Glutamatergic neuron (in vitro differentiated cells): ENCODE results near the gene PIK3R5. TPM values are rescaled to one million over a fixed set of nuclear protein-coding genes. Genes with fewer than 3 reads are reported as not detected.

Source experiments
- DNase-seq: peaks from one replicate; pipeline ENCODE4 v3.0.0; 2022
- H3K27ac Mint-ChIP-seq: one replicate; pipeline ENCODE4 v1.8.0; 2020; ENCODE audit warnings: mild to moderate bottlenecking, mixed read lengths, inconsistent platforms; ENCODE audit not compliant: unreplicated experiment
- H3K27me3 Mint-ChIP-seq: one replicate; pipeline ENCODE4 v1.8.0; 2020; ENCODE audit warnings: mild to moderate bottlenecking, moderate library complexity, mixed read lengths, inconsistent platforms; ENCODE audit not compliant: unreplicated experiment
- H3K36me3 Mint-ChIP-seq: one replicate; pipeline ENCODE4 v1.8.0; 2020; ENCODE audit warnings: mild to moderate bottlenecking, mixed read lengths, inconsistent platforms; ENCODE audit not compliant: unreplicated experiment
- H3K4me1 Mint-ChIP-seq: one replicate; pipeline ENCODE4 v1.8.0; 2020; ENCODE audit warnings: mild to moderate bottlenecking, low read depth, mixed read lengths, inconsistent platforms; ENCODE audit not compliant: unreplicated experiment
- H3K4me3 Mint-ChIP-seq: one replicate; pipeline ENCODE4 v1.8.0; 2020; ENCODE audit warnings: mild to moderate bottlenecking, mixed read lengths, inconsistent platforms; ENCODE audit not compliant: unreplicated experiment
- H3K9me3 Mint-ChIP-seq: one replicate; pipeline ENCODE4 v1.8.0; 2020; ENCODE audit warnings: mild to moderate bottlenecking, moderate library complexity, mixed read lengths, inconsistent platforms; ENCODE audit not compliant: unreplicated experiment
- CTCF ChIP-seq: fragments of 200-600 bp; sonication (generic); IDR thresholded peaks from one replicate; pipeline ENCODE4 v1.5.0; 2021; ENCODE audit not compliant: partially characterized antibody, unreplicated experiment
- total RNA-seq: library from RNA; stranded (reverse); fragmentation: NEBNext Ultra II Directional; extraction: Animal tissue kit (Norgen Biotek cat#: 25700); gene quantifications from one replicate; pipeline ENCODE4 v1.2.1, GENCODE V29; 2021; ENCODE audit not compliant: unreplicated experiment

PIK3R5 gene
- total RNA-seq, 1 donor from 2014 or later: not detected

DNA sequence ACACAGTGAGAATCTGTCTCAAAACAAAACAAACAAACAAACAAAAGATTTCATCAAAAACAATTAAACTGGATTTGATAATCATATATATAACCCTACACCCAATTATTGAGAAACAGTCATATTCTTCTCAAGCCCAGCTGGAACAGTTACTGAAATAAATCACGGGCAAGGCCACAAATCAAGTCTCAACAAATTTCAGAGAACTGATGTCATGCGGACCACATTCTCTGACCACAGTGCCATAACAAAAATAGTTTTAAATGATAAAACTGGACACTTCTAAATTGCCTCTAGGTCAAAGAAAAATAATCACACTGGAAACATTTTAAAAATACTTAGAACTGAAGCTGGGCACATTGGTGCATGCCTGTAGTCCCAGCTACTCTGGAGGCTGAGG is 15.9 kb upstream of the PIK3R5 start:
- H3K27me3 Mint-ChIP-seq: no peaks in the 10 kb centered on the region
- DNase-seq: no peak
- TF ChIP-seq CTCF: no peak
- H3K36me3 Mint-ChIP-seq: no peaks in the 10 kb centered on the region
- H3K4me1 Mint-ChIP-seq: no peaks in the 10 kb centered on the region
- H3K4me3 Mint-ChIP-seq: no peak overlapping the region
- peaks cover 3% of the 10 kb centered on the region for H3K9me3 Mint-ChIP-seq
- no peak overlapping the region for H3K27ac Mint-ChIP-seq

- TF ChIP-seq CTCF: no peak
- no peak for DNase-seq
- Mint-ChIP-seq H3K4me3 (no peak overlapping the region), H3K27ac (no peak overlapping the region), H3K9me3 (peaks cover 1% of the 10 kb centered on the region), H3K4me1 (no peaks in the 10 kb centered on the region), H3K36me3 (no peaks in the 10 kb centered on the region), H3K27me3 (peaks cover 2% of the 10 kb centered on the region)
These were observed 14.2 kb upstream of the PIK3R5 start for GRCh38 chr17:8979715-8980114.

GRCh38 chr17:8976638-8977037 is 11.1 kb upstream of the PIK3R5 start:
- Mint-ChIP-seq H3K9me3 (peaks cover 1% of the 10 kb centered on the region), H3K4me3 (no peak overlapping the region), H3K4me1 (no peaks in the 10 kb centered on the region), H3K27ac (no peak overlapping the region), H3K36me3 (peaks cover 8% of the 10 kb centered on the region), H3K27me3 (peaks cover 2% of the 10 kb centered on the region)
- TF ChIP-seq CTCF: no peak
- no peak for DNase-seq

DNA sequence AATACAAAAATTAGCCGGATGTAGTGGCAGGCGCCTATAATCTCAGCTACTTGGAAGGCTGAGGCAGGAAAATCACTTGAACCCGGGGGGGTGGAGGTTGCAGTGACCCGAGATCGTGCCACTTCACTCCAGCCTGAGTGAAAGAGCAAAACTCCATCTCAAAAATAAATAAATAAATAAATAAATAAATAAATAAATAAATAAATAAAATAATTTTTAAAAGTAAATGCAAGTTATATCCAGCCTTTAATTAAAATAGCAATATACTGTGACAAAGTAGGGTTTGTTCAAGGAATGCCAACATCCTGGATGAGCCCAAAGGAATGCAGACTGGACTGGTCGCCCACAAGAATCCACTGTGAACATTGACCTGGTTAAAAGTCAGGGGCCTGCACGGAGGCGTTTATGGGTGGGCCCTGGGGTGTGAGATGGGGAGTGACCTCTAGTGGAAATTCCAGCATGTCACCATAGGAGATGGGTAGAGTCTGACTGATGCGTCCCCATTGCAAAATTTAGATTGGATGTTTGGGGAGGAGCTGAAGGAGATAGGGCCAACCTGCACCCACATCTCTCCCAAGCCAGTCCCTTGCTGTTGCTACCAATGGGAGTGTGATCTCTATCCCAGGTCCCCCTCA is 9.7 kb upstream of the PIK3R5 start:
- peaks cover 10% of the 10 kb centered on the region for H3K36me3 Mint-ChIP-seq
- no peak for TF ChIP-seq CTCF
- no peak overlapping the region for H3K27ac Mint-ChIP-seq
- H3K9me3 Mint-ChIP-seq: peaks cover 3% of the 10 kb centered on the region
- DNase-seq: no peak
- H3K4me3 Mint-ChIP-seq: no peak overlapping the region
- peaks cover 2% of the 10 kb centered on the region for H3K27me3 Mint-ChIP-seq
- no peaks in the 10 kb centered on the region for H3K4me1 Mint-ChIP-seq

DNA sequence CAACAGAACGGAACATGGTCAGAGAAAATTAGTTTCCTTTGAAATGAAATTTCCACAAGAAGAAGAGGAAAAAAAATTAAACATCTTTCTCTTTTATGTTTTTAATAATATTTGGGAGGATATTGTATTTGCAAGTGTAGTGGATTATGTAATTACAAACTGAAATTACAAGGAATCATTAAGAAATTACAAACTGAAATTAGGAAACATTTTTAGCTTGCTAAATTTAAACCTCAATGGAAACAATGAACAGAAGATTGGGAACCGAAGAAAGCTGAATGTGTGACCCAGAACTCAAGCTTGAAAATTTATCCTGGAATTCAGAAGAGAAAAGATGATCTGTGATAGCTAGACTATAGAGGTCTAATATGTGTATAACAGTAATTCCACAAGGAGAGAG is 4.4 kb upstream of the PIK3R5 start:
- Mint-ChIP-seq H3K27ac (no peak overlapping the region), H3K9me3 (peaks cover 3% of the 10 kb centered on the region), H3K4me3 (no peak overlapping the region), H3K36me3 (peaks cover 16% of the 10 kb centered on the region), H3K27me3 (peaks cover 4% of the 10 kb centered on the region), H3K4me1 (no peaks in the 10 kb centered on the region)
- no peak for DNase-seq
- TF ChIP-seq CTCF: no peak
